Effector CD4-positive, alpha-beta T cell (primary cell): ENCODE results near the gene ZIC4.

ENCODE experiments used
- DNase-seq: peaks from one replicate; pipeline ENCODE4 v3.0.0-alpha.2; 2020

Gene ZIC4

DNA sequence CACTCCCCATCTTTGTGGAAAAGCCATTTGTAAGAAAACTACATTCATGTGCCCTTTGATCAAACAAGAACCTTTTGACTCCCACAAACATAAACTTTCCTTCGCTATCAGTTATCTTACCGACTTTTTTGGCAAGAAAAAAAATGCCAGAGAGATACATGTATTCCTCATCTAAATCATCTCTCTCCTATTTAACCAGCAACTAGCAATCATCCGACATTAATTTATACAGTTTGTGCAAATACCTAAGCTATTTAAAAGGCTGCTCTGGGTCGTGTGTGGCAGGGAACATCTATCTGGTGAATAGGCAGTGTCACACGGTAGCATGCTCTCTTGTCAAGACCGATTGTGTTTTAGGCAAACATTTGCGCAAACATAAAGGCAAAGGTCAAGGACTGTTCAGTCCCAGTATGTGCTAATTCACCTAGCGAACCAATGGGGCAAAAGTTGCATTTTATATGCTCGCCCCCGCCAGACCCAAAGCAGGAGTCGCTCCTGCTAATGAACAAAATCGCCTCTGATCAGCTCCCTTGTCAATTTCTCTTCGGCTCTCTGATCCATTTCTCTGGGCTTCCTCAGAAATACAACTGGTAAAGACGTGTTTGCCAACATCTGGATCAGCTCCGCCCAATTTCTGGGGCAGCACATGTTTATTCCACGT lies 37.7 kb downstream of the ZIC4 start:
- DNase-seq: no peak

DNA sequence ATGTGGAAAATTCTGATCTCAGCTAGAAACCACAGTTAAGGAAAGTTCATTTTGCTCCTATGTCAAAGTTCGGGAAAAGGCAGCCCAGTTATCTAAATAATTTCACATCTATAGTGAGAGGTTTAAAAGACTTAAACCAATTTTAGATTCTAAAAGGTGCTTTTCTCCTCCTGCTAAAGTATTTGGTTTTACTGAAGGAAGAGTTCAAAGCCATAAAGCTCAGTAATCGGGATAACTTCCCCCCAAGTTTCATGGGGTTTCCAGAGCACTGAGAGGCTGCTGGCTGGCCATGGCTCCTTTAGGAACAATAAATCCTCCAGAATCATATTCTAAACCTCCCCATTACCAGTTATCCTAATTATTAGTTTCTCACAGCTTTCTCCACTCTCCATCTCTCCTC lies 38.2 kb downstream of the ZIC4 start:
- DNase-seq: no peak

DNA sequence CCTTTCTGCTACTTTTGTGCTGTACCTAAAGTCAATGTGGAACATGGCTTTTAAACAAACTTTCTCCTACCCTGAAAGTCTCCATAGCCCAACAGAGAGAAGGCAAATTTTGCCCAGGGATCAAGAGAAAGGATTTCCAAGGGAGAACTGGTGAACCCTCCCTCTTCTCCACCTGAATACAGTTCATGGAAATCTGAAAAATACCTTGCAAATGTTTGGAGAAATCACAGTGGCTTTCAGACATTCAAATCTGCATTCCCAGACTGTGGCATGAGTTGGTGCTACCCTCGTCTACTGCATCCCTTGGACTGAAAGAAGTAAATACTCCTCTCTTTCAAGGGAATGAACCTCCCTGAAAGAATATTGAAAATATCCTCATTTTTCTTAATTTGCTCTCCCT lies 38.7 kb downstream of the ZIC4 start:
- no peak for DNase-seq

DNA sequence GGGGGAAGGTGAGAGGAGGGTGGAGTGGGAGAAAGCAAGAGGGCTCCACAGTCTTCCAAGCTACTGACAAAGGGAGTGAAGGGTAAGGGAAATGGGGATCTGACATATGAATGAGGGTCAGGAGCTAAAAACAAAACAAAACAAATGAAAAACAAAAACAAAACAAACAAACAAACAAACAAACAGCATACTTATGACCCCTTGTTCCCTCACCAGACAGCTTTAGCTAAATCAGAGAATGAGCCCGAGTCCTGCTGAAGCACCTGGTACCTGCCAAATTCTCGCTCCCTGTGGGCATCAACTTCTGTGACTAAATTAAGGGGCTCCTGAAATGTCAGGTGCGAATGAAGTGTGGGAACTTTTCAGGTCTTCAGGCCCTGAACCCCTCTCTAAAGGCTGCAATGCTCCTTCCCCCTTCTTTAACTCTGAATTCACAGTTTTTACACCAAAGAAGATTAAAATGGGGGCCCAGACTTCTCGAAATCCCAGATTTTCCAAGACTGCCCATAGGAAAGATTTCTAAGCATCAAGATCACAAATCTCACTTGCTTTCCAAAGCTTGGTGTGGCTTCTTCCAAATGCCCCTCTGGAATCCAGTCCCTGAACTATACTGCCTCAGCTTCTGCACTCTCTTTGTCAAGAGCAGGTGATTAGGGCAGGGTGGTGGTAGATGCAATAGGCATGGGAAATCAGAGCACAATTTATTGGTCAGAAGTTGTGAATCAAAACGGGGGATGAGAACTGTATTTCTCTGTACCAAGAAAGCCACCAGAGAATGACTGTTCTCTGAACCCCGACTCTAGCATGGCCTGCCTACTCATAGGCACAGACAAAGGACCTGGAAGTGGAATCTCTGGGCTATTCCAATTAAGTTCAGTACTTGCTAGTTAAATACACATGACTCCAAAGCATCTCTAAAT lies 40.9 kb downstream of the ZIC4 start:
- DNase-seq: no peak

DNA sequence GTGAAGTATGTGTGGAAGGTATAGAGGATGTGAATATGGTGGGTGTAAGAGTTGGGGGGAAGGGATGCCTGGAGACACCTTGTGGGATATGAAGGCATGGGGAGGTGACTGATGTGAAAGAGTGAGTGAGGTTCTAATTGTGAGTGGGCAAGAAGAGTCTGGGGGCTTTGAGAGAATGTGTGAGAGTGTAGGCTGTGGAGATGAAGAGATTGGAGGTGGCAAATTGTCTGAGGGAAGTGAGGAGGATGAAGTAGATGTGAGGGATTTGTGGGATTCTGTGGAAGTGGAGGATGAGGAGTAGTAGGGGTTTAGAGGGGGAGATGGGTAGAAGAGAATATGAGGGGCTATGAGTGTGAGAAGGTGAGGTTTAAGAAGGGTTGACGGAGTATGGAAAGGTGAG lies 41.6 kb downstream of the ZIC4 start:
- no peak for DNase-seq

DNA sequence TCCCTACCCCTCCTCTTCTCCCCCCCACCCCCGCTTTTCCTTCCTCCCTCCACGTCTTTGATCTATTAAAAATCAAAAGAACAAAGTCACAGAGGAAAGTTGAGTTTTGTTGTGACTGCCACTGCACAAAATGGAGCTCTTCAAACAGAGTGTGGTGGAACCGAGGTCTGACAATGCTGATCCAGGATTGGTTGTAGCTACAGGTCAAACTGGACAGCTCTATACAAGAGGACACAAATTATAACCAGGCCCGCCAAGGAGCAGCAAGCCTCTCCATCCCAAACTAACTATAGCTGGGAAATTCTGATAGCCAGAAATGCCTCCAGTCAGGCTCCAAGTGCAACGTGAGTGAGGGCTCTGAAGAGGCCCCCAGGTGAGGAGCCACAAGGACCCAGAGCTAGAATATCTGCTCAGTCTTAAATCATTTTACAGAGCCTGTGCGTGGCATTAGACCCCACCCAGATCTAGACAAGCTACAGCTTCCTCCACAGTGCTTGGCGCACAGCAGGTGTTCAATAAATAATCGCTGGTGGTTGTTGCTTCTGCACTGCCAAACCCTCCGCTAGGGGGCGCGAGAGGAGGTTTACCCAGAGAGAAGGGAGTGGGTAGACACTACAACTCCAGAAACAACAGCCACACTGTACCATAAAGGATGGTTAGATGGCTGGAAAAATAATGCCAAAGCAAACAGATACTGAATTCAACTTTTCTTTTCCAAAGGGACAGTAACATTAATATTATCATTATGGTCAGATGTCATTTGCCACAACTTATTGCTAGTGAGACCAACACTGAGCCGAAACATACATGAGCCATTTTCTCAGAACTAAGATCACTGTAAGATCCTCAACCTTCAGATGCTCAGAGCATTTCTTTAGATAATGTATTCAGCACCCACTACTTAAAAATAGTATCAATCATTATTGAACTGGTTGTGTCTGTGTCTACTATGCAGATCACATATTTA lies 44.6 kb downstream of the ZIC4 start:
- no peak for DNase-seq

DNA sequence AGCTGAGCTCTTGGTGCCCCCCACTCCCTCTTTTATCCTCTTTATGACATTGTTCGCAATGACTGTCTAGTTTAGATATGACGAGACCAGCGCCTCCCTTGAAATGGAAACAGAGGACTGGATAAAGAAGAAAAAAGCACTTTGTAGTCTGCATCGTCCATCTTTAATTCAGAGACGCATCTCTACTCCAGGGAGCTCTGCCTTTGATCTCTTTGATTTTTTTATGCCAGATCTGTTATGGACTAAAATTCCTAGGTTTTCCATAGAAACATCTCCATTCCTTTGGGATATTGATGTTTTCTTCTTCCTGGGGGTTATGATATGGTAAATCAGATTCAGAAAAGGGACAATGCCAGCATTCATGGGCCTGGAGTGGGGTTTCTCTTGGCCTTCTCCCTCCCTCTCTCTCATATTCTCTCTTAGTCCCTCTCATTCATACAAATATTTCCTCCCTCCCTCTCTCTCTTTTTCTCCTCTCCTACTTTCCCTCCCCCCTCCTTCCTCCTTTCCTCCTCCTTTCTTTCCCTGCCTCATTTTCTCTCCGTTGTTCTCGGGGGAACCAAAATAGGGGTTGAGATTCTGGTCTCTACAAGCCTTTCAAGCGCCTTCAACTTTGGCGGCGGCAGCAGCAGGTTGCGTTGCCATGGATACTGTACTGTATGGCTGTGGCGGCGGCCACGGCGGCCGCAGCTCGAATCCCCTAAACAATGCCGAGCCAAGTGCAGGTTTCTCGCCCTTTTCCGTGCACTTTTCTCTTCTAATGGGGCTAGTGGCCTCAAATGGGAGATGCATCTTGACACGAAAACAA lies 45.5 kb downstream of the ZIC4 start:
- DNase-seq: no peak

DNA sequence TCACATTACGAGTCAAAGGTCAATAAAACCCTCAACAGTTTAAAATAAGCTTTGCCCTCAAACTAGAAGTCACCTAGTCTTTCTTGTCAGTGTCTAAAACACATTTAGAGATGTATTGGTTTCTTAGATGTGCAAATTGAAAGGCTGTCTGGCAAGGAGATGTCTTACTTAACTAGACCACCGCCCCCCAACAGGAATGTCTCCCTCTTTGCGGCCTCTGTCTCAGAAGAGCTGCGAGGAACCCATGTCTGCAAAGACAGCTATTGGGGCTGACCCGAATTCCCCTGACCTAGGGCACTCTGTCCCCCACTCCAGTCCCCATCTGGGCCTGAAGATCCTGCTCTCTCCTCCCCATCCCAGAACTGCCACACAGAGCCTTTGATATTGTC lies 46.3 kb downstream of the ZIC4 start:
- no peak for DNase-seq

DNA sequence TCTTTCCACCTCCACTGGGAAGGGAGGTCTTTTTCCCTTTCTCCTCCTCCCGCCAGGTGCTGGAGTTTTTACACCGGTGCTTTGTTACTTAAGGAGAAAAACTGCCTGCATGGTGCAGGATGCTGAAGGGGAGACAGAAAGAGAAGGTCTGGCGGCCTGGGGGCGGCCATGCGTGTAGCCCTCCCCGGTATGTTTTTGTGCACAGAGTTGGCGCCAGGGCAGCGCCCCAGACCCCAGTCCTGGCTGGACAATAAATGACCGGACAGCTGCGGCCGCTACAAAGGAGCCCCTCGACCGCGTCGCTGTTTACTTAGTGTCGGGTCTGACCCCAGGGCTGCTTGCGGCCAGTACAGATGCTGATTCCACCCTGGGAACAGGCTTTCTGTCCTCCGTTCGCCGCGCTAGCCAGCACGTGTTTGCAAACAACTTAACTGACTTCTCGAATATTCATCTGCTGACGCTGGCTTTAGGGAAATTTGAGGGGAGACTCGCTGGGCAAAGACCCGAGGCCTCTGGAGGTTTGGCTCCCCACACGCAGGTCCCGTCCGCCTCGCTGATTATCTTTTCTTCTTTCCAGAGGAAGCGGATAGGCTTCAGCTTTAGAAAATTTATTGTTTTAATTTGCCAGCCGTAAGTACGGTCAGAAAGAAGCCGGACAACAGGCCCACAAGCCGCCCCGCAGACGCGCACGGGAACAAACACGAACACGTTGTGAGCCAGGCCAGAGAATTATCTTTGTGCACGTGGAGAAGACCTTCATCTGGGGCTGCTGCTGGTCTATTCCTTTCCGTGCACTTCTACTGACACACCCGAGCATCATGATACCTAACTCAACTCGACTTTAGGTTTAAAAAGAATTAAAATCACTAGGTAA lies 46.9 kb downstream of the ZIC4 start:
- DNase-seq: no peak

DNA sequence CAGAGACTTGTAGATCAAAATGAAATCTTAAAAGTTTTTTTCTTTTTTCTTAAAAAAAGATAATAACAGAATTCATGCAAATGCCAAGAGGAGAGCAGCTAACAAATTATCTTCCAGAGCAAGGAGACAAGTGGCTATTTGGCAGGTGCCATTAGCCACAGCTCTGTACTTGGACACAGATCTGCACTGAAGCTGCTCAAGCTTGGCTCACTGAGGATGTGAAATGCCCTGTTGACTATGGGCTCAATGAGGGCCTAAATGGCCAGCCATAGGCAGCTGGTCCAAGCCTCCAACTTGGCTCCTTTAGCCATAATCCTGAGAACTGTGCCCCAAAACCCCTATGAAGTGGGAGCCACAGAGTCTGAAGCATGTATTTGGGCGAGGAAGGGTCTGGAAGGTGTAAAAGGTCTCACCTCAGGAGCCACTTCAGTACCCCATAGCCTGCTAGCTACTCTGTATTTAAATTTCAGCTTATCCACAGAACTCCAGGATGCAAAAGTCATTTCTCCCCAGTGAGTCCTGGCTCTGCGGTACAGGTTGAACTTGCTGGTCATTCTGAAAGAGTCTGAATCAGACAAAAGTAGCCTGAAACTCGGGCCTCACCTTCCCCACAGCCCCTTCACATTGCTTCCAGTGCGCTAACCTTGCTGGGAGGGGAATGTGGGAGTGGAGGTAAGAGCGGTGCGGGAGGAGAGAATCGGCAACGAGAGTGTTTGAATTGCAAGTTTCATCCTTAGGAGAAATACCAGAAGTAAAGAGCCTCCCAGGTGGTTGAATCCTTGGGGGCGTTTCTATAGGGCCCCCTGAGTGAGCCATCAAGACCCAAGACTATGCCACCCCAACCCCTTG lies 48.0 kb downstream of the ZIC4 start:
- no peak for DNase-seq

DNA sequence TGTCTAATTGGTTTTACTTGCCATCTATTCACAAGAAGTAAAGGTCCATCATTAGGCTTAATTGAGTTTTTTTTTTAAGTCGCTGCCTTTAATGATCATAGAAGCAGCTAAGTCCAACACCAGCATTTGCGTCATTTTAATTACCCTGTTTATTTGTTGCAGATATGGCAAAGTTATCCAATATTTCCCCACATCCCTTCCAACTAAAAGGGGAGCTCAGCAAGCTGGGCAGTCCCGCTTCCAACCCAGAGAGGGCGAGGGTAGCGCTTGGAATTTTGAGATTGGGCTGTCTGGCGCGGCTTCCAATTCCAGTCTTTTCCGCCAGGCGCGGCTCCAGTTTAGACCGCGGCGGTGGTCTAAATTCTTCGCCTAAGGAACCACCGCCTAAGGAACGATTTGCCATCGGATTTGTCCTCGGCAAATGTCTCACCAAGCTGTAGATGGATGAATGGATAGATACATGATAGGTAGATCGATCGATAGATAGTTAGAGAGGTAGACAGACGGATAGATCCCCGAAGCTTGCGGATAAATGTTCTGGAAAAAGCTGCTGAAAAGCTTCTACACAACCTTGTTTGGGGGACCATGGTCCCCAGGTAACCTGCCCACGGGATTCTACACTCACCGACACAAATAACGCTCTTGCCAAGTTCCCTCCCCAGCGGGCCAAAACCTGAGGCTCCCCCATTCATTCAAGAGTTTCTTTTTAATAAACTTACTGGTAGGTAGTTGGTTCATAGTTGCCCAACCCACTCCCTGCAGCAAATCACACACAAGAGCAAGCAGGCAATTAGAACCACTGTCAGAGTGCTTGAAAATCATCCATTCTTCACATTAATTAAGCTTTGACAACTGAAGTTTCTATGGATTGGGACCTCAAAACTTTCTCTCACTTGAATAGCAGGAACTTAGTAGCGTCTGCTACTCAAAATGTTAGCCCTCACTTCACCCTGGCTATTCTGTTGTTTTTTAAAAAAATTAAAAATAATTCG lies 49.1 kb downstream of the ZIC4 start:
- DNase-seq: no peak

DNA sequence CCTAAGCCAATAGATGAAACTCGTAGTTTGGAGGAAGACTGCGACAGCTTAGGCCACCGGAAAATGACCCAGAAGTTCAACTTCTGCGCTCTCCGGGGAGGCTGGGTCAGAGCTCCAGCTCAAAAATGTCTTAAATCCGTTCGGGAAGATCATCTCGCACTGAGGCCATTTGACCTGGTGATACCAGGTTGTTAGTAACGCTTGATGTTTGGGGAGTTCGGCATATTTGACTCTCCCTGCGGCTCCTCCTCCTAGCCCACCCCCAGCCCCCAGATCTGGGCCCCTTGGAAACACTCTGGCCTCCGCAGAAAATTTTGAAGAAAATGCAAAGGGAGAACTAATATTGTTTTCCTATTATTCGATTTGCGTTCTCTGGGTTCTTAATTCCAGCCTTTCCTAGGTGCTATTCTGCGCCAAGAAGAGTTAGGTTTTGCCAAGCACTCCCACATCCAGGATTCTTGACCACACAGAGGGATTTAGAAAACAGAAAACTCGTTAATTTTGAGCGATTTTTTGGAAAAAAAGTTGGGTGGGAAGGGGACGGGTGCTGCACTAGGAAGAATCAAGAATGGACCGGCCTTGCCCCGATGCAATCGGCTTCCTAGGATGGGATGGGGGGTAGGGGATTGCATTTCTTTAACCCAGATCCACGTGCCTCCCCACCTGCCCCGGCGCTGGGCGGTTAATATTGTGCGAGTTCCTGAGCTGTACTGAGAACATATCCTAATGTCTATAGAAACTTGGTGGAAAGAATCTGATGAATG lies 50.0 kb downstream of the ZIC4 start:
- DNase-seq: no peak

DNA sequence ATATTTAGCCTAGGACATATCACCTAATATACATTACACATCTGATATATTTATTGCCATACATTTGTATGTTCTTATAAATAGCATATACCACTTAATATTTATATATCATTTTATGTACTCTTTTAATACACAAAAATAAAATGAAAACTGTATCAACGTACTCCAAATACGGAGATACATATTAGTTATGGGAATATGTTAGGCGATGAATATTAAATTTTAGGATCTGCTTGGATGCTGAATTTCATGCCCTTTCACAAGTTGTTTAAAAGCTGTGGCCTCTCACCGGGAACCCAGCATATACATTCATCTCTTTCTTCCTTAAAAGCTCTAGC lies 50.6 kb downstream of the ZIC4 start:
- no peak for DNase-seq

DNA sequence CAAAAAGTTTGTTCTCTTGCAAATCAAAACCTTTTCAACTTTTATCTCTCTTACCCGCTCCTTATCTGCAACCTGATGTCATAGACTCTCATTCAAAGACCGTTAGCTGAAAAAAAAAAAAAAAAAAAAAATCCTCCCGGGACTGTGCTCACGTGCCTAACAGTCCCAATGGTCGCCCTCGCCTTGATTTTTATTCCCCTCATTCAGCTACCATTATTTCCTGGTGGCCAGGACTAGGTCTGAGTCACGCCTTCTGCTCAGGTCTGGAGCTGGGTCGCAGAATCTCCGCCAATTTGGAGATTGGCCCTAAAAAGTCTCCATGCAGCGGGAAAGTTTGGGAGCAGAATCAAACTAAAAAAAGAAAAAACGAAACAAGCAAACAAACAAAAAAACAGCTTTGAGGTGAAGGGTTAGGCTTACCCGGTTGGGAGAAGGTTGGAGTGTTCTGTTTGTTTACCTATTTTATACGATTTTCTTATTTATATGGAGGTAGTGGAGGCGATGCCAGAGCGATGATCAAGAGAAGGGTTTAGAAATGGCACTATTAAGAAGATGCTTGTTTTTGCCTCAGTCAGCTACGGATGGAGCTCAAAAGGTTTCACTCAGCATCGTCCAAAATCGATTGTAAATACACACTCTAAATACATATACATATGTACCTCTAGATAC lies 51.1 kb downstream of the ZIC4 start:
- no peak for DNase-seq

DNA sequence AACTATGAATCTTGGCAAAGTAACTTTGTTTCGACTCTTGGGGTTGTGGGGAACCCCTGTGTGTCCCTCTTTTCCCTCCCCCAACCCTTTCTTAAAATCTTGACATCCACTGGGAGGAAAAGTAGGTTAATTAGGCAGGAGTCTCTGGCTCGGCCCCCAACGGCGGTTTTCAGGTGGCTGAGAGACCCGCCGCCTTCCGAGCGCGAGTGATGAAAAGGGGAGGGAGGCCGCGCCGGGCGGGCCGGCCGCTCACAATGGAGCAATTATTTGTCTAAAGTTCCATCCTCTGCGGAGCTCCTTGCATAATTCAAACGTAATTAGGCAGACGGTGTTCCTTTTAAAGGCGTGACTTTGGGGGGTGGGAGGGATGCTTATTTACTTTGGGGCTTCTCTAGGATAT lies 51.7 kb downstream of the ZIC4 start:
- DNase-seq: no peak

DNA sequence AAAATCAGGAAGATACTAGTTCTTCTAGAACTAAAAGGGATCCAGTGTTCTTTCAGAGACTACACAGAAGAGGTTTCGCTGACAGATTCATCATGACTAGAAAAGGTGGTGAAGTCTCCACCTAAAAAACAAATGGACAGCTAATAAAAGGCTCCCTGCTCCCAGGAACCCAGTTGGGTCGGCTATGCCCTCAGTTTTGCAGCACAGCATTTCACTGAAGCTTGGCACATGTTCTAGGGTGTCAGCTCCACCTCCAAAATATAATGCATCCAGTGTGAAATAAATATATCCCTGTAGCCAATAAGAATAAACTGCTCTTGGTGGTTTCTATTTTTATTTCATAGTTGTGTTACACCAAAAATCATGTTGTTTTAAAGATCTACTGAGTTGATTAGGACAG lies 55.0 kb downstream of the ZIC4 start:
- no peak for DNase-seq

DNA sequence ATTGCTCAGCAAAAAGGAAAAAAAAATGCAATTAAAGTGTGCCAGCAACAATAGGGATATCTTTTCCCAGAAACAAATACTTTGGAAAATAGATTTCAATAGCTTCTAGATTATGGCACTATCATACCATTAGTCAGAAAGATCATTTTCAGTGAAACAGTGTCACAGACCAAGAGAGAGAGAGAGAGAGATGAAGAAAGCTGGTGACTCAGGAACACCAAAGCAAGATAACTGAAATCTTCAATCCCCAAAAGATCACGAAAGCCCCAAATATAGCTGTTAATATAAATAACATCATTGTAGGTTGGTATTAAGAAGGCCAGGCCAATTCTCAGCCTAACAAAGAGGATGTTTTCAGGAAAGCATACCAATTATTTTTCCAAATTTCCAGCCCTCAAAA lies 57.4 kb downstream of the ZIC4 start:
- DNase-seq: no peak

DNA sequence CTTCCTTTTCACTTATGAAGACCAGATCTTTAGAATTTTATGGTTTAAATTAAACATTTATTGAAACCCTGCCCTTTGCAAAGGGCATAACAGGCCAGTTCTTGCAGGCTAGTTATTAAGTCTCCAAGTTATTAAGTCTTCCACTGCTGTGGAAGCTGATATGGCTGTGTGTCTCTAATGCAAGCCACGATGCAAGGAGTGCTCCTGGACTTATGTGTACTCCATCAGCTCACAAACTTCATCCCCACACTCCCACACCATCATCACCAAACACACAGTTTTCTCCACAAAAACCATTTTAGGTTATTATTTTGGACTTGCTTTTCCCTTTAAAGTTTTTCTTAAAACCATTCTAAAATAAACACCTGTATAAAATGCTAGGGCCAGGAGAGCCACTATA lies 62.4 kb downstream of the ZIC4 start:
- DNase-seq: no peak
